SK-N-SH treated with all-trans-retinoic acid at 6 μM for 48 hours (cell line): ENCODE results near the gene CTDNEP1.

Source experiments
- ATAC-seq: fragments of 200-7000 bp; cut with Tn5 transposase; 3 replicates; pipeline ENCODE4 v1.9.1; 2020; ENCODE audit warnings: mild to moderate bottlenecking, moderate library complexity
- ARNTL ChIP-seq: fragments of 450-650 bp; formaldehyde crosslinking; IDR thresholded peaks from 2 replicates; pipeline ENCODE4 v1.5.0; 2020; ENCODE audit warnings: low read depth, mild to moderate bottlenecking, moderate library complexity, borderline replicate concordance
- BACH2 ChIP-seq: fragments of 250-450 bp; sonication (Bioruptor Pico); IDR thresholded peaks from 2 replicates; pipeline ENCODE4 v1.9.0; 2021; ENCODE audit warnings: mild to moderate bottlenecking, borderline replicate concordance
- CSDC2 ChIP-seq: fragments of 250-450 bp; sonication (Bioruptor Pico); IDR thresholded peaks from 2 replicates; pipeline ENCODE4 v1.5.0; 2020; ENCODE audit warnings: mild to moderate bottlenecking, moderate library complexity
- CSRNP3 ChIP-seq: fragments of 250-450 bp; sonication (Bioruptor Pico); IDR thresholded peaks from 2 replicates; pipeline ENCODE4 v1.5.1; 2021; ENCODE audit warnings: mild to moderate bottlenecking, moderate library complexity
- ESRRG ChIP-seq: fragments of 250-450 bp; sonication (Bioruptor Pico); IDR thresholded peaks from 2 replicates; pipeline ENCODE4 v1.6.1; 2021; ENCODE audit warnings: mild to moderate bottlenecking
- GLIS3 ChIP-seq: fragments of 250-450 bp; sonication (Bioruptor Pico); IDR thresholded peaks from 2 replicates; pipeline ENCODE4 v1.5.0; 2020; ENCODE audit warnings: mild to moderate bottlenecking, moderate library complexity
- ISL1 ChIP-seq: fragments of 250-450 bp; sonication (Bioruptor Pico); IDR thresholded peaks from 2 replicates; pipeline ENCODE4 v2.1.2; 2022; ENCODE audit warnings: mild to moderate bottlenecking, moderate library complexity
- OSR1 ChIP-seq: fragments of 250-450 bp; sonication (Bioruptor Pico); IDR thresholded peaks from 2 replicates; pipeline ENCODE4 v1.8.0; 2022; ENCODE audit warnings: moderate library complexity, mild to moderate bottlenecking, inconsistent platforms
- PATZ1 ChIP-seq: fragments of 250-450 bp; sonication (Bioruptor Pico); IDR thresholded peaks from 2 replicates; pipeline ENCODE4 v1.8.0; 2020; ENCODE audit warnings: mild to moderate bottlenecking, moderate library complexity, borderline replicate concordance
- POU6F1 ChIP-seq: fragments of 250-450 bp; sonication (Bioruptor Pico); IDR thresholded peaks from 2 replicates; pipeline ENCODE4 v1.8.0; 2021; ENCODE audit warnings: low read depth, mild to moderate bottlenecking, moderate library complexity, borderline replicate concordance
- PPARA ChIP-seq: fragments of 250-450 bp; sonication (Bioruptor Pico); IDR thresholded peaks from 2 replicates; pipeline ENCODE4 v1.5.0; 2020; ENCODE audit warnings: mild to moderate bottlenecking, borderline replicate concordance
- RARB ChIP-seq: fragments of 250-450 bp; sonication (Bioruptor Pico); IDR thresholded peaks from 2 replicates; pipeline ENCODE4 v1.8.0; 2021; ENCODE audit warnings: mild to moderate bottlenecking, moderate library complexity
- SNAI2 ChIP-seq: fragments of 250-450 bp; sonication (Bioruptor Pico); IDR thresholded peaks from 2 replicates; pipeline ENCODE4 v1.5.0; 2020; ENCODE audit warnings: mild to moderate bottlenecking, moderate library complexity
- TCF4 ChIP-seq: fragments of 250-450 bp; sonication (Bioruptor Pico); IDR thresholded peaks from 2 replicates; pipeline ENCODE4 v1.8.0; 2021; ENCODE audit warnings: mild to moderate bottlenecking, moderate library complexity, borderline replicate concordance
- TOX ChIP-seq: fragments of 250-450 bp; sonication (Bioruptor Pico); IDR thresholded peaks from 2 replicates; pipeline ENCODE4 v1.8.0; 2021; ENCODE audit warnings: mild to moderate bottlenecking, moderate library complexity, borderline replicate concordance
- ZC3H10 ChIP-seq: fragments of 250-450 bp; sonication (Bioruptor Pico); IDR thresholded peaks from 2 replicates; pipeline ENCODE4 v1.5.1; 2021; ENCODE audit warnings: mild to moderate bottlenecking, moderate library complexity
- ZFP3 ChIP-seq: fragments of 250-450 bp; sonication (Bioruptor Pico); IDR thresholded peaks from 2 replicates; pipeline ENCODE4 v1.5.0; 2020; ENCODE audit warnings: mild to moderate bottlenecking, moderate library complexity
- ZFP30 ChIP-seq: fragments of 450-650 bp; formaldehyde crosslinking; IDR thresholded peaks from 2 replicates; pipeline ENCODE4 v1.5.0; 2022; ENCODE audit warnings: mild to moderate bottlenecking, moderate library complexity
- ZNF565 ChIP-seq: fragments of 450-650 bp; formaldehyde crosslinking; conservative IDR thresholded peaks from 2 replicates; pipeline ENCODE4 v1.5.0; 2020; ENCODE audit warnings: low read depth, mild to moderate bottlenecking, moderate library complexity
- ZNF70 ChIP-seq: fragments of 450-650 bp; formaldehyde crosslinking; IDR thresholded peaks from 2 replicates; pipeline ENCODE4 v1.5.0; 2020; ENCODE audit warnings: mild to moderate bottlenecking, moderate library complexity
- ZNF8 ChIP-seq: fragments of 450-650 bp; formaldehyde crosslinking; IDR thresholded peaks from 2 replicates; pipeline ENCODE4 v1.5.0; 2020; ENCODE audit warnings: mild to moderate bottlenecking, moderate library complexity
- TF ChIP-seq, protein P1 (sequence below): fragments of 250-450 bp; sonication (Bioruptor Pico); IDR thresholded peaks from 2 replicates; pipeline ENCODE4 v1.5.0; 2020; ENCODE audit warnings: mild to moderate bottlenecking, moderate library complexity

CTDNEP1 gene

GRCh38 chr17:7218758-7219157 lies 32.8 kb downstream of the CTDNEP1 start:
- no peak for TF ChIP-seq ZNF70 (CRISPR knock-in tag)
- no peak for TF ChIP-seq ISL1
- no peak for TF ChIP-seq ZC3H10 (CRISPR knock-in tag)
- no peak for TF ChIP-seq OSR1 (CRISPR knock-in tag)
- no peak for TF ChIP-seq ZFP3 (CRISPR knock-in tag)
- TF ChIP-seq PATZ1 (CRISPR knock-in tag), result no peak
- TF ChIP-seq RARB, result no peak
- no peak for TF ChIP-seq CSRNP3 (CRISPR knock-in tag)
- TF ChIP-seq SNAI2 (CRISPR knock-in tag), result no peak
- no peak for ATAC-seq

DNA sequence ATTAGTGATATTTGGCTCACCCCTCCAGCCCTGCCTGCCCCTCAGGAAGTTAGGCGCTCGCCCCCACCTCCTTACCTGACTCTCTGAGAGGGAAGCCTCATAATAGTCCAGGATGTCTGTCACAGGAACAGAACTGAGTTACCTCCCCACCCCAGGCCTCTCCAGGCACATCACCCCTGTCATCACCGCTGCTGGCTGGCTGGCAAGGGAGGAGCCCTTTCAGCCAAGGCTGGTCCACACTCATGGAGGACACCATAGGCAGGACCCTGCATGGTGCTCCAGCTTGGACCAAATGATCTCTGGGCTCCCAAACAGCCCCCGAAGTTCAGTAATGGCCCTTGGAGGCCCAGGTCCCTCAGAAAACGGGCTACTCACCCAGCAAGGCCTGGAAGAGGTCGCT lies 33.4 kb downstream of the CTDNEP1 start:
- TF ChIP-seq, protein P1, sequence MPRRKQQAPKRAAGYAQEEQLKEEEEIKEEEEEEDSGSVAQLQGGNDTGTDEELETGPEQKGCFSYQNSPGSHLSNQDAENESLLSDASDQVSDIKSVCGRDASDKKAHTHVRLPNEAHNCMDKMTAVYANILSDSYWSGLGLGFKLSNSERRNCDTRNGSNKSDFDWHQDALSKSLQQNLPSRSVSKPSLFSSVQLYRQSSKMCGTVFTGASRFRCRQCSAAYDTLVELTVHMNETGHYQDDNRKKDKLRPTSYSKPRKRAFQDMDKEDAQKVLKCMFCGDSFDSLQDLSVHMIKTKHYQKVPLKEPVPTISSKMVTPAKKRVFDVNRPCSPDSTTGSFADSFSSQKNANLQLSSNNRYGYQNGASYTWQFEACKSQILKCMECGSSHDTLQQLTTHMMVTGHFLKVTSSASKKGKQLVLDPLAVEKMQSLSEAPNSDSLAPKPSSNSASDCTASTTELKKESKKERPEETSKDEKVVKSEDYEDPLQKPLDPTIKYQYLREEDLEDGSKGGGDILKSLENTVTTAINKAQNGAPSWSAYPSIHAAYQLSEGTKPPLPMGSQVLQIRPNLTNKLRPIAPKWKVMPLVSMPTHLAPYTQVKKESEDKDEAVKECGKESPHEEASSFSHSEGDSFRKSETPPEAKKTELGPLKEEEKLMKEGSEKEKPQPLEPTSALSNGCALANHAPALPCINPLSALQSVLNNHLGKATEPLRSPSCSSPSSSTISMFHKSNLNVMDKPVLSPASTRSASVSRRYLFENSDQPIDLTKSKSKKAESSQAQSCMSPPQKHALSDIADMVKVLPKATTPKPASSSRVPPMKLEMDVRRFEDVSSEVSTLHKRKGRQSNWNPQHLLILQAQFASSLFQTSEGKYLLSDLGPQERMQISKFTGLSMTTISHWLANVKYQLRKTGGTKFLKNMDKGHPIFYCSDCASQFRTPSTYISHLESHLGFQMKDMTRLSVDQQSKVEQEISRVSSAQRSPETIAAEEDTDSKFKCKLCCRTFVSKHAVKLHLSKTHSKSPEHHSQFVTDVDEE, result no peak
- no peak for TF ChIP-seq TOX (CRISPR knock-in tag)
- no peak for TF ChIP-seq ZFP30 (CRISPR knock-in tag)
- no peak for TF ChIP-seq ZC3H10 (CRISPR knock-in tag)
- TF ChIP-seq TCF4 (CRISPR knock-in tag), result no peak
- no peak for TF ChIP-seq OSR1 (CRISPR knock-in tag)
- no peak for TF ChIP-seq ESRRG
- TF ChIP-seq ZNF70 (CRISPR knock-in tag), result no peak
- no peak for TF ChIP-seq ZFP3 (CRISPR knock-in tag)
- TF ChIP-seq PATZ1 (CRISPR knock-in tag), result no peak
- no peak for TF ChIP-seq ZNF8 (CRISPR knock-in tag)
- TF ChIP-seq ARNTL (CRISPR knock-in tag), result no peak
- no peak for TF ChIP-seq RARB
- TF ChIP-seq ISL1, result no peak
- no peak for TF ChIP-seq GLIS3 (CRISPR knock-in tag)
- TF ChIP-seq PPARA (CRISPR knock-in tag), result no peak
- no peak for TF ChIP-seq CSRNP3 (CRISPR knock-in tag)
- TF ChIP-seq ZNF565 (CRISPR knock-in tag), result no peak
- TF ChIP-seq CSDC2 (CRISPR knock-in tag), result no peak
- ATAC-seq, result no peak

- no peak for ATAC-seq
- TF ChIP-seq TCF4 (CRISPR knock-in tag), result no peak
- TF ChIP-seq BACH2 (CRISPR knock-in tag), result no peak
- no peak for TF ChIP-seq ISL1
- TF ChIP-seq POU6F1 (CRISPR knock-in tag), result no peak
- TF ChIP-seq ZNF565 (CRISPR knock-in tag), result no peak
- TF ChIP-seq GLIS3 (CRISPR knock-in tag), result no peak
- no peak for TF ChIP-seq CSRNP3 (CRISPR knock-in tag)
- TF ChIP-seq ESRRG, result no peak
- no peak for TF ChIP-seq ZNF8 (CRISPR knock-in tag)
- no peak for TF ChIP-seq OSR1 (CRISPR knock-in tag)
- TF ChIP-seq TOX (CRISPR knock-in tag), result no peak
- no peak for TF ChIP-seq PPARA (CRISPR knock-in tag)
- TF ChIP-seq RARB, result no peak
Measured at GRCh38 chr17:7217113-7217987, 34.2 kb downstream of the CTDNEP1 start.
